ENCODE measurements around the gene OR2L5.

GRCh38 chr1:248015803-248016202 lies 2.3 kb downstream of the OR2L5 start:
- TF ChIP-seq, protein P1, sequence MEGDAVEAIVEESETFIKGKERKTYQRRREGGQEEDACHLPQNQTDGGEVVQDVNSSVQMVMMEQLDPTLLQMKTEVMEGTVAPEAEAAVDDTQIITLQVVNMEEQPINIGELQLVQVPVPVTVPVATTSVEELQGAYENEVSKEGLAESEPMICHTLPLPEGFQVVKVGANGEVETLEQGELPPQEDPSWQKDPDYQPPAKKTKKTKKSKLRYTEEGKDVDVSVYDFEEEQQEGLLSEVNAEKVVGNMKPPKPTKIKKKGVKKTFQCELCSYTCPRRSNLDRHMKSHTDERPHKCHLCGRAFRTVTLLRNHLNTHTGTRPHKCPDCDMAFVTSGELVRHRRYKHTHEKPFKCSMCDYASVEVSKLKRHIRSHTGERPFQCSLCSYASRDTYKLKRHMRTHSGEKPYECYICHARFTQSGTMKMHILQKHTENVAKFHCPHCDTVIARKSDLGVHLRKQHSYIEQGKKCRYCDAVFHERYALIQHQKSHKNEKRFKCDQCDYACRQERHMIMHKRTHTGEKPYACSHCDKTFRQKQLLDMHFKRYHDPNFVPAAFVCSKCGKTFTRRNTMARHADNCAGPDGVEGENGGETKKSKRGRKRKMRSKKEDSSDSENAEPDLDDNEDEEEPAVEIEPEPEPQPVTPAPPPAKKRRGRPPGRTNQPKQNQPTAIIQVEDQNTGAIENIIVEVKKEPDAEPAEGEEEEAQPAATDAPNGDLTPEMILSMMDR (conservative IDR thresholded peaks at IDR 0.05; ENCODE audit: low read depth, low read length): no peak
- TF ChIP-seq EZH2 (IDR thresholded peaks at IDR 0.05; ENCODE audit: borderline replicate concordance, low read depth, low read length, poor library complexity, severe bottlenecking): no peak
